Ammon's horn (tissue), 1 donor: ENCODE data around the gene PTPRD.

Source experiments
- DNase-seq: peaks from one replicate; pipeline ENCODE4 v3.0.0-alpha.2; 2016; ENCODE audit warnings: low spot score

Gene PTPRD

DNA sequence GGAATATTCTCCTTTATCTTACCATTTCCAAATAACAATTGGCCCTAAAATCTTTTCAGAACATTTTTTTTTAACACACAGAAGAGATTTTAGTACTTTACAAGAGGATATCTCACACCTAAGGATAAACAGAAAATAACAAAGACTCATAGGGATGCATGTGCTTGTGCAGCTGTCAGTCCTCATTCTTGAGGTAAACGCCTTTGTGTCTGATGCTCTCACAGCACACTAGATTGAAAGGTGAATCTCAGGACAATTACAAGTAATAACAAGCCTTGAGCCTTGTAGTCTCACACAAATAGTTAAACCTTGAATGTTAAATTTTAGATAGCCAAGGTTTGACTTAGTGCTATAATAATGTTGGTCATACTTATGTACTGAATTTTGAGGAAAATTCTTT lies 439.2 kb downstream of the PTPRD start:
- no peak for DNase-seq

DNA sequence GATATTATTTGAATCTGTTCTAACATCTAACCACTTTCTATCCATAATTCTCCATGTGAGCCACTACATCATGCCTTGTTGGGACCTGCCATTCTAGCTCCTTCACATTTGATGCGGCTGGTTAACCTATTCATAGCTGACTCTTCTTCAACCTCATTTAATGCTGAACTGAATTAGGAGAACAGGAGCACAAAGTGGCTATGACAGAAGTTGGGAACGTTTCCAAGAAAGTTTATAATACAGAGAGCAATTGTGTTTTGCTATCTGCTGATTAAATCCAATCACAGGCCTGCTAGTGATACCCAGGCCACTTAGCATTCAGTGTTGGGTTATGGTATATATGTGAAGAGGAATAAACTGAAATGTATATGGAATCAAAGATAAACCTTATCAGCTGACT lies 440.3 kb downstream of the PTPRD start:
- no peak for DNase-seq

DNA sequence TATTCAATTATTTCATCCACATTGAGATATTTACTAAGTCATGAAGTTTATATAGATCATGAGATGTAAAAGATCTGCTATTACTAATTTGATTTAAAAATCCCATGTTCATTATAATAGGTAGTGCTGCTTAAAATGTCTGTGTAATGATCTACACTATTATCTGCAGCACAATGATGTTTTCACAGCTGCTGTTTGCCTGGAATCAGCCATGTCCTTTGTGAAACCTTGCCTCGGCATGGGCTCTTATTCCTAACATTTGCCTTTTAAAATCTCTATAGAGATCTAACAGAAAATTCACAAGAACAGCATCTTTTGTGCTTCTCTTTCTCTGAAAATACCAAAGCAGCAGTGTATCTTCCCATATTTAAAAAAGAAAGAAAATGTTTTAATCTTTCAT lies 444.6 kb downstream of the PTPRD start:
- DNase-seq = no peak

DNA sequence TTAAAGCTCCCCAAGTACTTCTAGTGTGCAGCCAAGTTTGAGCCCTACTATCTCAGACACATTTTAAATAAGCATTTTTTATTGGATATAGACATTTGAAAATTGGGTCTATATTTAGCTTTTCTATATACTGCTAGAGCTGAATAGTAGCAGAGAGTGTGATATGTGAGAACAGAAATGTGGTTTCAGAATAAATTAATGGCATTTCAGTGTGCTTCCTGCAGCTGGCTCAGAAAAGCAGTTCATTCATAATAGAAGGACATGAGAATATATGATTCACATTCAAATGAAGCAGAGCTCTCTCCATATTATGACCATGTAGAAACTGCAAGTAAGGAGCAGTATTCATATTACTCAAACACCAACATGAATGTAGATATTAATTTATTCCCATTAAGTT lies 464.0 kb downstream of the PTPRD start:
- no peak for DNase-seq

DNA sequence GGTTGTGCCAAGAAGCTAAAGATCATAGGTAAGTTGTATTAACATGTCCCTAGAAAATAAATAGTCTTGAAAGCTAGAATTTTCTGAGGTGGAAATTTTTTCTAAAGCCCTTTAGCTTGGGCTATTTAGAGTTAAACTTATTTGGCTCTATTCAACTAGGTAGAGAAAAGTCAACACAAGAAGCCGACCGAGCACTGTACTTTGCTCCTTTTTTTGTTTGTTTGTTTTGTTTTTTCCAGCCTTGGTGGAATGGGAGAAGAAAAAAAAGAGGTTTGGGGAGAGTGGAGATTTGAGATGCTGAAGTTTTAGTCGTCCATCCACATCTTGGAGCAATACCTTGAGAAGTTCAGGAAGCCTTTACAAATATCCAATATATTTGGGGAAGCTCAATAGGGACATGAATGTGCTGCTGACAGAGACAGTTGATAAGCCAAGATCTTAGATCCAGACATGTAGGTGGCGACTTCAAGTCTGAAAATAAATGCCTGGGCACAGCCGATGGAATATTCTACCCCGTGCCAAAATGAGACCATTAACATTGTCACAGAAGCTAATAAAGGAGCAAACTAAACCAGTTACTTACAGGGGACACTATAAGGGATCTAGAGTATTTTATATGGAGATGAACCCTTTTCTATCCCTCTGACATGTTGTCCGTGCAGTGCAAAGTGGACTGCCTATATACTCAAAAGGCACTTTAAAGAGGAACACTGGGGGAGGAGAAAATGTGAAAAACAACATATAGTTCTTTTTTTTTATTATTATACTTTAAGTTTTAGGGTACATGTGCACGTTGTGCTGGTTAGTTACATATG lies 466.1 kb downstream of the PTPRD start:
- DNase-seq = no peak

DNA sequence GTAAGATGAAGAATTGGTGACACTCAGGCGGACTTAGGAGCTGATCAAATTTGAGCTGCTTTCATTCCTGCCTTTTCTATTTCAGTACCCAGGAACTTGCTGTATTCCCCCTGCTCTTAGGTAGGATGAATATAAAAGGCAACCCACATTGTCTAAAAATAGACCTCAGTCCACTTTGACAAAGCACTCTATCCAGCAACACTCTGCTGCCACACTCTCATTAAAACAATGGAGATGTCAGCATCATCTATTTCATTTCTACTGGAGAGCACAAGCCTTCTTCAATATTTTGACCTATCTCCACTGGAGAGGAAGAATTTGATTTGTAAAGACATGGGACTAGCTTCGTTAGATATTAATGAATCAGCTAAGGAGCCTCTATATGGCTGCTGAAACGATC lies 468.4 kb downstream of the PTPRD start:
- no peak for DNase-seq

DNA sequence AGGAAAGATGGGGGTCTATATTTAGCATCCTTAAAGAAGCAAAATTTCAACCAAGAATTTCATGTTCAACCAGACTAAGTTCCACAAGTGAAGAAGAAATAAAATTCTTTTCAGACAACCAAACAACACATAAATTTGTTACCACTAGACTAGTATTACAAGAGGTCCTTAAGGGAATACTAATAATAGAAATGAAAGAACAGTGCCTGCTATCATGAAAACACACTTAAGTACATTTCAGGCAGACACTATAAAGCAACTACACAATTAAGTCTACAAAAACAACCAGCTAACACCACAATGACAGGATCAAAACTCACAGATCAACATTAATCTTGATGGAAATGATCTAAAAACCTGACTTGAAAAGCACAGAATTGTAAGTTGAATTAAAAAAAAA lies 477.2 kb downstream of the PTPRD start:
- no peak for DNase-seq

DNA sequence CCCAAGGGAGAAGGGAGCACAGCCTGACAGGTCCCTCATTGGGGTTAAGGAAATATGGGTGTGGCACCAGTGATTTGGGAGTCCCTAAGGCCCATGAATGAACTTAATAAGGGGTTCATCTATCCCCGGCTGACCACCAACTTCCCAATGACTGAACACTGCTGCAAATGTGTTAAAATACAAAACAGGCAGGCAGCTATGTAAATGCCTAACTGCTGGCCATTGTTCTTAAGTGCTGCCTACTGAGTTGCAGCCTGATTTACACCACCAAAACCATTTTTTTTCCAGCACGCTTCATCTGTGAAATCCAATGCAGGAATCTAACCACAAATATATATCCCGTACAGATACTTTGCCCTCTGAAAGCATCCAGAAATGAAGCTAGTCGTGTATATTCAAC lies 478.5 kb downstream of the PTPRD start:
- no peak for DNase-seq

DNA sequence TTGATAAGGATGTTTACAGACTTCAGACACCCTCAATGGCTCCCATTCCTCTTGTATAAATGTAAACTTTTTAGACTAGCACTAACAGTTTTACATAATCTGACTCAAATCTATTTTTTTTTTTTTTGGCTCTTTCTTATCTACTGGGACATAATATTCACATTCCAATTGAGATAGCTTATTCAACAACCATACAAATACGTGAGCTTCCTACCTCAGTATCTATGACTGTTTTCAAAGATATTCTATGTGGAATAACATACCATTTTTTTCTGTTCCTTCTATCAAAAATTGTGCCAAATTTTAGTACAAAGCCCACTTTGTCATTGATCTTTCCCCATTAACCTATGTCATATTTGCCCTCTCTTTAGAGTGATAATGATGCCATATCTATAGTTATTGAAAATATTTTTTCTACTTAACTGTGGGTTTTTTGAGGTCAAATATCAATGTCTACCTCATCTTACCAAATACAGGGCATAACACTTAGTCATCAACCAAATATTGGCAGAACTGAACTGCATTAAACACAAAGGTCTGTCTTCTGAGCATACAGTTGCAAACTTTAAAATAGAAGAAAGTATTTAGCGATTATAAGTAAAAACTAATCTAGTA lies 482.6 kb downstream of the PTPRD start:
- DNase-seq = no peak

DNA sequence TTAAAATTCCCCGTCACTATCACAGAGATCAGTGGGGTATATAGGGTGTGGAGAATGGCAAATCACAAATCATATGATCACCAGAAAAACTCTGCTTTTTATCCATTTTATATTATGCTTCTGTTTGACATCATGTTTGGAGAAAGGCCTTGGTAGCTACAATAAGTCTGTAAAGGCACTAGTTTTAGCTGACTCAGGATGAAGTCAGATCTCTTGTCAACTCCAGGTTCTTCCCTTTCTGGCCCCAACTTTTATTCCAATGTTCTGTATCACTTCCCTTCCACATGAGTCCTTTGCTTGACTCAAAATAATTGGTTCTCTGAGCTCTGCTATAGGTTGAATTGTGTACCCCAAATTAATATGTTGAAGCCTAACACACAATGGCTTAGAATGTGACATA lies 484.9 kb downstream of the PTPRD start:
- DNase-seq = no peak

DNA sequence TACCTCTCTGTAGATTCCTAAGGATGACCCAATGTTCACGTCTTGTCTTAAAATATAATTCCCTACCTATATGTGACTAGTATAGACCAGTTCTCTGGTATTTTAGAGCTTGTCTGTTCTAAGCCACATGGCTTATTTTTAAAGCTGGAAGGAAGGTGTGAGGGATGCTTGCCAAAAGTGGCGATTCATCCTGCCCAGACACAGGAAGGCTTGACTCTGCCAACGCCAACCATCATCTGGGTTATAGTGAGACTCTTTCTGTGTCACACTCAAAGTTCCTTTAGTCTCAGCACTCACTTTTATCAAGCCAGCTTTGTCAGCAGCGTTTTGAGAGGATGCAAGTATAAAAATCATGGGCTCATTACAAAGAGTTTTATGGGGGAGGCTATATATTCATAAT lies 500.0 kb downstream of the PTPRD start:
- no peak for DNase-seq

DNA sequence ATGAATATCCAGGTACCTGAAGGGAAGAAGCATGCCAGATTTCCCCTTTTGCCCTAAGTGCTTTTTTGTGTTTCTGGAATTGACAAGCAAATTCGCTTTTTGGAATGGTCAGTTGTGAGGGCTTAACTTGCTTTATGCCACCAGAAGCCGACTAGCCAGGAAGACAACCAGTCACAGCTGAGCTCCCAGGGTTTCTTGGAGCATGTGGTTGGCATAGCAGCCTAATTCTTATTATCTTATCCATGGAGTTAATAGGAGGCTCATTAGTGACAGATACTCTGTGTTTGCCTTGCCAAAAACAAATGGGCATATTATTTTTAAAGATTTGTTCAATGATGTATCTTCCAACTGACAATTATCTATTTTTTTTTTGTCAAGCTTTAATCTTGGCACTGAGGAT lies 500.7 kb downstream of the PTPRD start:
- DNase-seq = no peak

DNA sequence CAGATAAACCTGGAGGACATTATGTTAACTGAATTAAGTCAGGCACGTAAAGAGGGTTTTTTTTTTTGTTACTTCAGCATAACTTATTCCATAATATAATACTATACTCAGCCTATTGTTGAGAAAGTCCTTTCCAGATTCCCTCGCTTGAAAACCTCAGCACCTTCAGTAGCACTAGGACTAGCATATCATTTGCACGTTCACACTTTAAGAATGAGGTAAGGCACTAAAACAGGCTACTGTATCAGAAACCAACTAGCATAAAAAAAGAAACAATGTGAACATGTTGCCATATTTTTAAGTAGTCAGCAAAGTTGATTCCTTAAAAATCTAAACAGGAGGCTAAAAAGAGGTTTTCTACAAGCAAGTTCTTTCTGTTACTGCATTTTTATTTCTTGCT lies 504.0 kb downstream of the PTPRD start:
- no peak for DNase-seq

DNA sequence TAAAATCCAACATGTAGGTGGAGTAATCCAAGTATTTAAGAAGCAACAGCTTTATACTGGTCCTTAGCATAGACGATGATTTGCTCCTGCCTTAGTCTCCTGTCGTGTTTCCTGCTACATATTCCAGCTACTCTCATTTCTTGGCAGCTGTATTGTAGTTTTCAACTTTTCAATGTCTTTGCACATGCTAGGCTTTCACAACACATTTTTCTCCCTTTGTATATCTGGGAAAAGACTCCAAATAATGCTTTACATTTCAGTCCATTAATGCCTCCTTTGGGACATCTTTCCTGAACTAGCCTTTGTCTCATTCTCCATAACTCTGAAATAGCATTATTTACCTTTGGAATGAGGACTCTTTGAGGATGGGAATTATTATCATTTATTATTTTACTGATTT lies 508.0 kb downstream of the PTPRD start:
- no peak for DNase-seq

DNA sequence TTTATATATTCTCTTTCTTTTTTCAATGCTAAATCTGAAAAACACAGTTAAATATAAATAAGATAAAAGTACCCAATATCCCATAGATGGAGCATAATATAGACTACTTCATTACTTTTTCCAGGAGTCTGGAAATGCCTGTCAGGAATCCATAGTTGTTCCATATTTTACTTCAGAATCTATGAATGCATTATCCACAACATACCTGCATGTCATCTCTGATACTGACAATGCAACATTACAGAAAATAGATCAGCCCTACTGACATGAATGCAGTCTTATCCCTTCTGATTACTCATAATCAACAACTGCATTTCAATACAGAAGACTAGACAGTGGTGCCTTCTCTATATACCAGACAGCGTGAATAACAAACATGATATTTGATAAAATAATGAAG lies 517.6 kb downstream of the PTPRD start:
- DNase-seq = no peak

DNA sequence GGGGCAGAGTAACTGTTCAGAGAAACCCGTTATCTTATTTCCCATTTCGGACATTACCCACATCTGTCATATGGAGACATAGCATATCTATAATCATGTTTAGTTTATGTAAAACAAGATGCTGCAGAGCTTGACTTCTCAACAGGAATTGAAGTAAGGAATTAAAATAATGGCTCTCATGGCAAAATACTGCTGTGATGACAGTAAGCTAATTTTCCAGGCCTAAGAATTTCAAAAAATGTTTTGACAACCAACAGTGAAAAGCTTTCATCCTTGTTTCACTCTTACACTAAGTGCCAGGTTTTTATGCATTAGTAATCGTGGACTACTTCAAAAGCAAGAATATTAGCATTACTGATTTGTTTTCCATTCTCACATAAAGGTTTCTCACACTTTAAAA lies 518.2 kb downstream of the PTPRD start:
- no peak for DNase-seq

DNA sequence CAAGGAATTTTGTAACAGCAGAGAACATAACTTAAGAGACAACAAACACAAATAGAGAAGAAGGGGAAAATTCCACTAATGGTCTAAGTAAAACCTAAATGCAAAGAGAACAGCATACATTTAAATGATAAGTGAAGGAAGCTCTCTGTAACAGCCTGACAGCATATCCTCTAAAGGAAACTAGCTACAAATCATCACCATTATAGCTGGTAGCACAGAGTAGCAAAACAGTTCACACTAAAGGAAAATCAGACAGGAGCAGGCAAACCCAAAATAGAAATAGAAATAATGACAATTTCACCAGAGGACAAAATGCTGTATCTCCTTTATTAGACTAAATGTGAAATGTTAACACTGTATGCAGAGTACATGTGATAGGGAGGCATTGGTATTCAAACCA lies 532.8 kb downstream of the PTPRD start:
- no peak for DNase-seq

DNA sequence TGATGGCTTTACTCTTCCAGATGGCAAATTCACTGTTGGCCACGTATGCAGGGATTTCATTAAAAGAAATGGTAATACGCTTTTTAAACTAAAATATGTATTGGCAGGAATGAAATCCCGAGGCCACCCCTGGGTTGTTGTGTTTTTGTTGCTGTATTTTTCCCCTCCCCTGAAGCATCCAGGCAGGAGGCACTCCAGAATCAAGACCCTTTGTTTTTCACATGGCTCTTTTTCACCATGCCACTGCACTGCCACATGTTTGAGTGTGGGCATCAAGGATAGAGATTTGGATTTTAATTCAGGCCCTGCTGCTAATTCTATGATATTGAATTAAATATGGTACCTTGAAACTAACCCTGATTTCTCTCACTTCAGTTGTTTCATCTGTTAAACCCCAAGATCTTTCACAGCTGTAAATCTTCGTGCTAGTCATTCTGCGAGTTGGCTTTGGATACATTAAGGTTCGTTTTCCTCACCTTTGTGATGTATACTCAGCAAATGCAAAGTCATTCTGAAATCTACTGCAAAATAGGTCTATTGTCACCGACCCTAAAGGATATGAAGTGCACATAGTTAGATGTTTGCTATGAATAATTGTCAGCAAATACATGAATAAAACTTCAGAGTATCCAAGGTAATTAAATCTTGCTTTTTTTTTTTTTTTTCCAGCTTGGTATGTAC lies 533.4 kb downstream of the PTPRD start:
- DNase-seq = no peak

DNA sequence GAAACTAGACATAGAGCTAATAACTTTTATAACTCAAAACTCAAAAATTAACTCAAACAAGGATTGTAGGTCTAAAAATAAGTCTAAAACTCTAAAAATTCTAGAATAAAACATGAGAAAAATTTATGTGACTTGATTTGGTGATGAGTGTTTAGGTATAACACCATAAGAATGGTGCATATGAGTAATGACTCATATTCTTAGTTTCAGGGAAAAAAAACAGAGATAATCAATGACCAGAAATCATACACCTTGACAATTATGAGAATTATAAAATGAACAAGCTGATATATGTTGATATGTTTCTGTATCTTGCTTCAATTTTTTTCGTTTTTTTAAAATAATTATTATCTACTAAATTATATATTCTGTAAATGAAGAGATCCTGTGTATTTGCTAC lies 541.2 kb downstream of the PTPRD start:
- no peak for DNase-seq

DNA sequence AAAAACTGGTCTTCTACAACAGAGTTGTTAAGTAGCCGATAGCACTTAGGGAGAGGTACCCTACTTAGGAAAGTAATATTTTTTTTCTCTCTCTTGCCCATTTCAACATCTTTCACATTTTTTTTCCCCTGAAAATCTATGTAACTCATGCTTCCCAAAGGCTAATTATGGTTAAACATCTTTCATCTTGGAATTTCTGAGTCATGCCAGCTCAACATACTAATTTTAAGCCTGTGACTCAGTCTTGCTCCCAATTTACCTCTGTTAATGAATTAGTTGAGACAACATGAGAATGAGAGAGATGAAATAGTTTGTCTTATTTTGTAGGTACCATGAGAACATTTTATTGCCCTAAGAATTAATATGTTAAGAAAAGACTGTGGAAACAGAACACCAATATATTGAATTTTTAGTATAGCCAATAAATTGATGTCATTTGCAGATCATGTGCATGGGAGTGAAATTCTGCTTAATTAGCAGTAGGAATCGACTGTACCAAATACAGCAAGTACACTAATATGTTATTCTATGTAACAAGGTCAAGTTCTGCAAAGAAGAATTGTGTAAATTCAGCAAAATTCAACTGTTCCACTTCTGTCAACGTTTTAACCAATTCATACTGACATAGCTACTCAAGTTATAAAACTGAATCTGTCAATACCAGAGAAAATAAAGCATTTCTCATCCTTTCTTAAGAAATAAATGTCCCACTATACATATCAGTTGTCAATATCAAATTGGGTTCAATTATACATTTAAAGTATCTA lies 550.0 kb downstream of the PTPRD start:
- DNase-seq = no peak

DNA sequence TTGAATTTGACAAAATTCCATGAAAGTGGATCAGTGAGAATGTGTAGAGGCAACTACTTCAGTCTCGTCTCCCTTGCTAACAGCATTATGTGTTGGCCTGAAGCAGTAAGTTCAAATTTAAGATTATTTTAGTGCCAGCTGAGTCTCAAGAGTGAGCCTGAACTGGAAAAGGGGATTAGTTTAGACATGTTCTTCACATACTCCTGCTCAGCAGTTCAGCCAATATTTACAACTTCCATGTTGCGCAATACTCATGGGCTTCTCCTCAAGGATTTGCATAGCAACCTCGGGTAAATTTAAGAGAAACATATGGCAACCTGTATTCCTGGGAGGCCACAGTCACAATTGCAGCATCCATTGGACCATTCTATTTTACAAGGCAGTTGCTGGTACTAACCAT lies 553.8 kb downstream of the PTPRD start:
- DNase-seq = no peak

DNA sequence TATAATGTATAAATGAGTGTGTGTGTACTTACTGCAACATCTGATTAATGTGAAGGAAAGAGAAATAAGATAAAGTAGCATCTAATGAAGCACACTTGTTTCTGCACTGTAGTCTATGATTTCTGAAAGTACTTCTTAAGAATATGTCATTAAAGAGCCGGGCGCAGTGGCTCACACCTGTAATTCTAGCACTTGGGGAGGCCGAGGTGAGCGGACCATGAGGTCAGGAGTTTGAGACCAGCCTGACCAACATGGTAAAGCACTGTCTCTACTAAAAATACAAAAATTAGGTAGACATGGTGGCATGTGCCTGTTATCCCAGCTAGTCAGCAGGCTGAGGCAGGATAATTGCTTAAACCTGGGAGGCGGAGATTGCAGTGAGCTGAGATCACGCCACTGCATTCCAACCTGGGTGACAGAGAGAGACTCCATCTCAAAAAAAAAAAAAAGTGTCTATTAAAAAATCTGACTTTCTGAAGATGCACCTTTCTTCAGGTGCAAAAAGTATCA lies 556.9 kb downstream of the PTPRD start:
- no peak for DNase-seq

DNA sequence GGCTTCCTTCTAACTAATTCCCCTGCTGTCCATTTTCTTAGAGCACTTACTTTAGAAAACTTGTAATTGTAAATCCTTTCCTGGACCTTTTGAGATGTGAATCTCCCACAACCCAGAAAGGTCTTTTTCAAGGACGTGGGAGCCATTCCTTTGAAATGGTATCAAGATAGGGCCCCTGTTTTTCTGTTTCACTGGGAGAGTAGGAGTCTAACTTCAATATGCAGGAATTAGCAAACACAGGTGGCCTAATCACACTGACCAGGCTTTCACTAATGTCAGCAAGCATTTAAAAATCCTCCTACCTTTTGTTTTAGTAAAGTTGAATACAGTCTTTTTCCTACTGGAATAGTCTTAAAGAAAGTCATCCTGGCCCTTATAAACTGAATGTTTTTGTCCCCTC lies 558.3 kb downstream of the PTPRD start:
- DNase-seq = no peak
